Vagina (tissue), 2 donors: ENCODE results near the gene ITPR1. TPM values are rescaled to one million over a fixed set of nuclear protein-coding genes. Genes with fewer than 3 reads are reported as not detected.
"Not testable (repeated sequence)": the region's sequence is repeated elsewhere in the genome, so short reads cannot be mapped to it uniquely, and the experiment has no call there.

Experiments
- DNase-seq, 2 donors: peaks; one replicate each; pipeline ENCODE4 v3.0.0-alpha.2; 2017; ENCODE audit errors: extremely low spot score in 2 of 2
- H3K27ac ChIP-seq: fragments of 200-600 bp; sonication (generic); one replicate; pipeline ENCODE4 v1.5.1; 2019
- H3K27me3 ChIP-seq: fragments of 200-600 bp; sonication (generic); one replicate; pipeline ENCODE4 v1.5.1; 2019
- H3K36me3 ChIP-seq, 2 donors: fragments of 200-600 bp; sonication (generic); one replicate each; pipeline ENCODE4 v1.5.1; 2017 to 2019
- H3K4me1 ChIP-seq: fragments of 200-600 bp; sonication (generic); one replicate; pipeline ENCODE4 v1.5.1; 2019
- H3K4me3 ChIP-seq, 2 donors: fragments of 200-600 bp; sonication (generic); 1 replicate in 1 of 2; 2 replicates in 1 of 2; pipeline ENCODE4 v1.5.1; 2016 to 2019
- H3K9me3 ChIP-seq: fragments of 200-600 bp; sonication (generic); one replicate; pipeline ENCODE4 v1.5.1; 2019
- POLR2A ChIP-seq, 2 donors: fragments of 450-650 bp; IDR thresholded peaks; one replicate each; pipeline ENCODE4 v1.6.1; 2017; ENCODE audit warnings: antibody characterized with exemption in 2 of 2, mild to moderate bottlenecking in 2 of 2, moderate library complexity in 2 of 2
- POLR2AphosphoS5 ChIP-seq, 2 donors: sonication (generic); formaldehyde crosslinking; IDR thresholded peaks; one replicate each; pipeline ENCODE4 v1.9.0; 2017; ENCODE audit warnings: antibody characterized with exemption in 2 of 2, mild to moderate bottlenecking in 2 of 2, low read depth in 1 of 2; ENCODE audit not compliant: insufficient read depth in 1 of 2
- intact Hi-C: fragments of 100-400 bp; cut with DNase I; formaldehyde crosslinking; loops from one replicate; pipeline ENCODE4 v1.15.1; 2023
- total RNA-seq: library from RNA; depleted of rRNA; stranded (reverse); fragments of >200 nt; gene quantifications from one replicate; pipeline ENCODE4 v1.2.3, GENCODE V29; 2016
- TF ChIP-seq, protein P1 (sequence below), 3 experiments: fragments of 450-650 bp in 2 of 3; fragments of 200-600 bp in 1 of 3; sonication (generic) in 1 of 3; IDR thresholded peaks; one replicate each; pipeline ENCODE4 v1.5.1; 2017 to 2019; ENCODE audit warnings: antibody characterized with exemption in 3 of 3, mild to moderate bottlenecking in 2 of 3, moderate library complexity in 2 of 3

The ITPR1 gene
- total RNA-seq, 1 donor from 2014 or later, result 108 TPM

- Histone ChIP-seq H3K9me3 (no peaks in the 10 kb centered on the region), H3K36me3 (no peaks in the 10 kb centered on the region), H3K27ac (no peak overlapping the region), H3K27me3 (no peaks in the 10 kb centered on the region), H3K4me1 (peaks cover 46% of the 10 kb centered on the region), H3K4me3 (no peak overlapping the region)
- TF ChIP-seq POLR2A (IDR thresholded peaks at IDR 0.05) (no peak), POLR2AphosphoS5 (IDR thresholded peaks at IDR 0.05; ENCODE audit: insufficient read depth in 1 of 2, low read depth in 1 of 2) (no peak)
- TF ChIP-seq, protein P1, sequence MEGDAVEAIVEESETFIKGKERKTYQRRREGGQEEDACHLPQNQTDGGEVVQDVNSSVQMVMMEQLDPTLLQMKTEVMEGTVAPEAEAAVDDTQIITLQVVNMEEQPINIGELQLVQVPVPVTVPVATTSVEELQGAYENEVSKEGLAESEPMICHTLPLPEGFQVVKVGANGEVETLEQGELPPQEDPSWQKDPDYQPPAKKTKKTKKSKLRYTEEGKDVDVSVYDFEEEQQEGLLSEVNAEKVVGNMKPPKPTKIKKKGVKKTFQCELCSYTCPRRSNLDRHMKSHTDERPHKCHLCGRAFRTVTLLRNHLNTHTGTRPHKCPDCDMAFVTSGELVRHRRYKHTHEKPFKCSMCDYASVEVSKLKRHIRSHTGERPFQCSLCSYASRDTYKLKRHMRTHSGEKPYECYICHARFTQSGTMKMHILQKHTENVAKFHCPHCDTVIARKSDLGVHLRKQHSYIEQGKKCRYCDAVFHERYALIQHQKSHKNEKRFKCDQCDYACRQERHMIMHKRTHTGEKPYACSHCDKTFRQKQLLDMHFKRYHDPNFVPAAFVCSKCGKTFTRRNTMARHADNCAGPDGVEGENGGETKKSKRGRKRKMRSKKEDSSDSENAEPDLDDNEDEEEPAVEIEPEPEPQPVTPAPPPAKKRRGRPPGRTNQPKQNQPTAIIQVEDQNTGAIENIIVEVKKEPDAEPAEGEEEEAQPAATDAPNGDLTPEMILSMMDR (IDR thresholded peaks at IDR 0.05), result no peak
- DNase-seq, result no peak
- intact Hi-C loops, result no loop called here
These were observed 94.6 kb downstream of the ITPR1 start for GRCh38 chr3:4587838-4588105.

DNA sequence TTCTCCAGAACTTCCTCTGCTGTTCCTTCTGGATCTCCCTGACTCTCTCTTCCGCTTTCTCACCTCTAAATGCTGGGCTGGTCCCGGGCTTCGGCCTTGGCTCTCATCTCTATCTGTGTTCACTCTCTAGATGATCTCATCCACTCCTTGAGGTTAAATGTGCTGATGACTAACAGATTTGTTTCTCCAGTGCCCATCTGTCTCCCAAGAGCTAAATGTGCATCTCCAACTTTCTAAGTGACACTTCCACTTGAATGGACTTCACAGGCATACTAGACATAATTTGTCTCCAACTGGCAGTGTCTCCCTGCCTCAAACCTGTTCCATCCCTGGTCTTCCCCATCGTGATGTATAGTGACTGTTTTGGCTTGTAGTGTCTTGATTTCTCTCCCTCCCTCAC lies 95.3 kb downstream of the ITPR1 start:
- Histone ChIP-seq H3K27ac (no peak overlapping the region), H3K27me3 (no peaks in the 10 kb centered on the region), H3K36me3 (no peaks in the 10 kb centered on the region), H3K4me1 (peaks cover 43% of the 10 kb centered on the region), H3K9me3 (no peaks in the 10 kb centered on the region), H3K4me3 (no peak overlapping the region)
- TF ChIP-seq POLR2A (IDR thresholded peaks at IDR 0.05) (no peak), POLR2AphosphoS5 (IDR thresholded peaks at IDR 0.05; ENCODE audit: insufficient read depth in 1 of 2, low read depth in 1 of 2) (no peak)
- TF ChIP-seq, protein P1 (IDR thresholded peaks at IDR 0.05), result no peak
- intact Hi-C loops, result no loop called here
- DNase-seq, result no peak

- TF ChIP-seq, protein P1 (IDR thresholded peaks at IDR 0.05), result no peak
- TF ChIP-seq POLR2A (IDR thresholded peaks at IDR 0.05), result no peak
- TF ChIP-seq POLR2AphosphoS5 (IDR thresholded peaks at IDR 0.05; ENCODE audit: insufficient read depth in 1 of 2, low read depth in 1 of 2), result no peak
- Histone ChIP-seq H3K27me3 (no peaks in the 10 kb centered on the region), H3K4me3 (no peak overlapping the region), H3K9me3 (no peaks in the 10 kb centered on the region), H3K4me1 (peaks cover 34% of the 10 kb centered on the region), H3K27ac (no peak overlapping the region), H3K36me3 (no peaks in the 10 kb centered on the region)
- intact Hi-C loops, result no loop called here
- no peak for DNase-seq
These were observed 96.4 kb downstream of the ITPR1 start for GRCh38 chr3:4589475-4590097.

GRCh38 chr3:4590849-4591248 lies 97.7 kb downstream of the ITPR1 start:
- intact Hi-C loops, result not testable (repeated sequence)

GRCh38 chr3:4591669-4592068 lies 98.5 kb downstream of the ITPR1 start:
- intact Hi-C loops, result no loop called here
- peaks cover 27% of the 10 kb centered on the region for H3K4me1 ChIP-seq
- H3K36me3 ChIP-seq, result no peaks in the 10 kb centered on the region

More at GRCh38 chr3:4590849-4591248, 97.7 kb downstream of the ITPR1 start:
- not testable (repeated sequence) for H3K36me3 ChIP-seq, H3K4me3 ChIP-seq, H3K27me3 ChIP-seq, H3K27ac ChIP-seq, H3K9me3 ChIP-seq, DNase-seq
- H3K4me1 ChIP-seq, result peaks cover 30% of the 10 kb centered on the region

More at GRCh38 chr3:4591669-4592068, 98.5 kb downstream of the ITPR1 start:
- TF ChIP-seq POLR2A (IDR thresholded peaks at IDR 0.05) (no peak), POLR2AphosphoS5 (IDR thresholded peaks at IDR 0.05; ENCODE audit: insufficient read depth in 1 of 2, low read depth in 1 of 2) (no peak)
- TF ChIP-seq, protein P1 (IDR thresholded peaks at IDR 0.05), result no peak
- Histone ChIP-seq H3K27ac (no peak overlapping the region), H3K27me3 (no peaks in the 10 kb centered on the region), H3K4me3 (no peak overlapping the region), H3K9me3 (no peaks in the 10 kb centered on the region)
- DNase-seq, result no peak
